Measurements from ENCODE around the gene IL1RAPL2.
"Not testable (repeated sequence)": the region's sequence is repeated elsewhere in the genome, so short reads cannot be mapped to it uniquely, and the experiment has no call there.

IL1RAPL2 gene

DNA sequence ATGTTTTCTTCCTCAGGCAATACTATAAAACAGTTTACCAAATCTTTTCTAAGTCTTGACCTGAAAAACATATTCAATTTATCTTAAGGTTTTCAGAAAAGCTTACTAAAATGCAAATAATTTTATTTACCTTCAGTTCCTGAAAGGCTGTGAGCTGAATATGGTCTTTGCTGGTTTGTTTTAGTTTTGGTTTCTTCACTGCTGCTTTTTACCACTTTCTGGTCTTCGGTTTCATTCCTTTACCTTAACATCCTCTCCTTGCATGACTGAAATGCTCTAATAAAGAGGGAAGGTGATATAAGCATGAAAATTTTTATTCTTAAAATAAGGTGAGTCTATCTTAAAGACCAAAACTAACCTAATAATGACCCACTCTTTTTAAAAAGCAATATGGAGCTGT is 1159.2 kb downstream of the IL1RAPL2 start:
- no peak for DNase-seq

DNA sequence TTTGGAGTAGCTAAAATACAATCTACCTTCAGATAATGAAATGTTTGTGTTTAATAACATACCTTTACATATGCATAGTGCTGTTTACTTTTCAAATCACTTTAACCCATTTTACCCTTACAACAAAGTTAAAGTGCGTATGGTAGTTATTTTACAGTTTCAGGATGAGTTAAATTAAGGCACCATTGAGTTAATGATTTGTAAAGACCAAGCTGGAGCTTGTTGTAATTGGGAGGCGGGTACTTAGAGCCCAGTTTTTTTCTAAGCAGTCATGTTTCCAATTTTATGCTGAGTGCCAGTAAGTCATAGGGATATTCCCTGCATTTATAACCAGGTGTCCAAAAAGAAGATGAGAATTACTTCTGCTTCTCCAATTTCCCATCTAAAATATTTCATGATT is 1172.2 kb downstream of the IL1RAPL2 start:
- DNase-seq: no peak

DNA sequence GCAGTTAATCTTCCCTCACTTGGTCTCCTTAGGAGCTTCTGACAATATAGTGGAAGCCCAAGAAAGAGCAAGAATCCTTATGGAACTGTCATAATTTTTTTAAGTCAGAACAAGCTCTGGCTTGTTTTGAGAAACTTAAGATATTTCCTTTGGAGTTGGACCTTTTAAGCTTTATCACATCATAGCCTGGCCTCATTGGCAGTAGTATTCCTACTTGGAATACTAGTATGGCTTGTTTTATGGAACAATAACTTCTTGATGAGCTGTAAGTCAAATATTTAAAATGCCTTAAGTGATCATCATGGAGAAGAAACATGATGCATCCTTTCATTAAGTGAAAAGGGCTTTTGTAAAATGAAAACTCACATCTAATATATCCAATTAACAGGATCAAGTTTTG is 1178.3 kb downstream of the IL1RAPL2 start:
- DNase-seq: no peak

DNA sequence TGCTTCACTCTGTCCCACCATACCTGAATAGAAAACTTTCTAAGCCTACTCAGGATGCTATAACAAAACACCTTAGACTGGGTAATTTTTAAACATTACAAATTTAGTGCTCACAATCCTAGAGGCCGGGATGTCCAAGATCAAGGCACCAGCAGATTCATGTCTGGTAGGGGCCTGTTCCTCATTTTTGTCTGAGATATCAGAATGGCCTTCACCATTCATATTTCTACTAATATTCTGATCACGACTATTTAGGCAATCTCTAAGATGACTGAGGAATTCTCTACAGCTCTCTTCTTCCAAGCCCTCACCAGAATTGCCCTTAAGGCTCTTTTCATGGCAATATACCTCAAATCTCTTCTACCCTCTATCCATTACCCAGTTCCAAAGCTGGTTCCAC is 1178.9 kb downstream of the IL1RAPL2 start:
- no peak for DNase-seq

DNA sequence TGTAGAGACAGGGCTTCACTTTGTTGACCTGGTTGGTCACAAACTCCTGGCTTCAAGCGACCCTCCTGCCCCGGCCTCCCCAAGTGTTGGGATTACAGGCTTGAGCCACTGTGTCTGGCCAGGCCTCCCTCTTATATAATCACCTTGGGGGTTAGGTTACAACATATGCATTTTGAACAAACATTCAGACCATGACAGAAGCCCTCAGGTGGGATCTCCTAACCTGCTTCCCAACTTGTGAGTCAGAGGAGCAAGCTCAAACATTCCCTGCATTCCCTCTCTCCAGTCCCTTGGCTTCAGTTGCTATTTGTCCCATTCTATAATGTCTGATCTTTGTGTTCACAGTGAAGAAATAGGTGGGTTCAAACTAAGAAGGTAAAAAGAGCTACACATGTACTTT is 1179.9 kb downstream of the IL1RAPL2 start:
- DNase-seq: no peak

DNA sequence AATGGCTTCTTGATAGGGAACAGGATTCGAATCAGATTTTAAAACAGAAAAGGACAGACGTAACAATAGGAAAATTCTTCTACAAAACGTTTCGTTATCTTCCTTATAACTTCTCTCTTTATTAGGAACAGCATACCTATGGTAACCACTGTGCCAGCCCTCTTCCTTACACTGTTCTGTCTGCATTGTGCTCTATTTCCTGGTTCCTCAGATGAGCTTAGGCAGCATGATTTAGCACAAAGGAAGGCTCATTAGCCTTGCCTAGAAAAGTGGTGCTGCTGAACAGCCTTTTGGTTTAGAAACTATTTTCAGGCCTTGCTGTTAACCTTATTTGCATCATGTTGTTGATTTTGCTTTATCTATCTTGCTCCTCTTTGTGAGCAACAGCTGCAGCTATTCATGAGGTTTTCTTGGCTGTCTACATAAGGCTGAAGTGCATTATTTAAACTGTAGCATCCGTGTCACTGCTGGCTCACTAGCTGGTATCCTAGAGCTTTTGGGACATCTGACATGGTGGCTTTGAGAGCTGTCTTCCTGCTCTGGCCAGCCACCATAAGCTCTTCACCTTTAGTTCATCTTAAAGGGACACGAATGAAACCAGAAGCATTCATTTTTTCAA is 1186.4 kb downstream of the IL1RAPL2 start:
- no peak for DNase-seq

DNA sequence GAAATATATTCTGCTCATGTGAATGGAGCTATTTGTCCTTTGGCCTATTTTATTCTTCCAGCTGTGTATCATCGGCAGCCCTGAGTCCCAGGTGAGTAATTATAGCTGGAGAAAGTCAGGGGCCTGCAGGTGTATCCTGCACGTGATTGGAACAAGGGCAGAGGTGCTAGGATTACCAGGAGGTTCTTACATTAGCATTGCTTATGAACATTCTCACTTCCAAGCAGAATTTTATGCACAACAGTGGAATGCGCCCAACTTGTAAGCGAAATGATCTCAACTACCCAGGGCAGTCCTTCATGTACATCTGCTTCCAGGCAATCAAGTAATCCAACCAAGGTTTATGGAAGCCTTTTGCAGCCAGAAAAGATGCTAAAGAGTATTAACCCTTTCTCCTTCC is 1187.4 kb downstream of the IL1RAPL2 start:
- DNase-seq: no peak

DNA sequence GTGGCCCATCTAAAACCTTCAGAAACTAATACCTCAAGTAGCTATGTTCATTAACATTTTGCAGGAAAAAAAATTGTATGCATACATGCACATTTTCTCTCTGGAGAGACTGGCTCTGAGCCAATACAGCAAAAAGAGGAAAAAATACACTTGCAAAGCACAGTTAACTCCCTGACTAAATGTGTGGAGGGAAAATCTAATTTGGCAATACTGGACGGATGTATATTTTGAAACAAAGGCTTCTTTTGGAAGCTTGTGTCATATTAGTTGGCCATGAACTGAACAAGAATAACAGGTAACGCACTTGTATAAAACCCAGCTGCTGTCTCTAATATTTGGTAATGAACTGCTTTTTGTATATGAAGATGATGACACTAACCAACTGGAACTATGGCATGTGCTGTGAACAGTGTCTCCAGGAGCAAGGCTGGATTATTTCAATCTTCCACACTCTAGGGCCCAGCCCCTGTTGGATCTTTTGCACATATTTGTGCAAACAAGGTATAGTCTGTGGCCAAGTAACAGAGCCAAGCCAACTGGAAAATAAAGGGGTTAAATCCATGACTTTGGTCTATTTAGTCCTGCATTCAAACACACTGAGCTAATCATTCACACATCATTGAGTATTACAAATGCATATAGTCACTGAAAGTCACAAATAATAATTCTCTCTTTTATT is 1188.4 kb downstream of the IL1RAPL2 start:
- no peak for DNase-seq

DNA sequence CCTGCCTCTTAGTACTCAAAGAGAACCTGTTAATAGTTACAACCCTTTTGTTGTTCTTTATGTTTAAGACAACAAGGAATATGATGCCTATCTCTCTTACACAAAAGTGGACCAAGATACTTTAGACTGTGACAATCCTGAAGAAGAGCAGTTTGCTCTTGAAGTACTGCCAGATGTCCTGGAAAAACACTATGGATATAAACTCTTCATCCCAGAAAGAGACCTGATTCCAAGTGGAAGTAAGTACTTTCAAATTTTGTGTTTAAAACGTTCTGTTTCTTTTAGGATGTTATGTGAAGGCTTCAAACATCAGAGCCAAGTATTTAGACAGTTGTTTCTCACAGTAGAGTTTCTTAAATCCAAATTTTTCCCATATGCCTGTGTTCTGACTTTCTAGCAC is 1189.1 kb downstream of the IL1RAPL2 start:
- DNase-seq: no peak

DNA sequence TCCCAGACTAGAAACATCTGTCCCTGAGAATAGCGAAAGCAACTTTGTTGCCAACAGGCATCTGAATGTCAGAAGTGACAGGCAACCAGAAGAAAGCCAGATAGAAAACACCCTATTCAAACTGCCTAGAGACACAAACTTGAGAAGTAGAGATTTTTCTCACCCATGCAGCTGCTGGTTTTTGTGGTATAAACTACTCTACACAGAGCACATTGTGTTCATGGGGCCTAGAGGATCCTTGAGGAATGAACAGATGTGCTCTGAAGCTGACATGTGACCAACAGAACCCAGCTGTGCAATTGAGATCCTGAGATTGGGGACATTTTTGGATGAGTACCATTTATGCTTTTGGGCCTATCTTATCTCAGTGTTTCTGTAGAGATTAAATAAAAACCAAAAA is 1192.8 kb downstream of the IL1RAPL2 start:
- no peak for DNase-seq

DNA sequence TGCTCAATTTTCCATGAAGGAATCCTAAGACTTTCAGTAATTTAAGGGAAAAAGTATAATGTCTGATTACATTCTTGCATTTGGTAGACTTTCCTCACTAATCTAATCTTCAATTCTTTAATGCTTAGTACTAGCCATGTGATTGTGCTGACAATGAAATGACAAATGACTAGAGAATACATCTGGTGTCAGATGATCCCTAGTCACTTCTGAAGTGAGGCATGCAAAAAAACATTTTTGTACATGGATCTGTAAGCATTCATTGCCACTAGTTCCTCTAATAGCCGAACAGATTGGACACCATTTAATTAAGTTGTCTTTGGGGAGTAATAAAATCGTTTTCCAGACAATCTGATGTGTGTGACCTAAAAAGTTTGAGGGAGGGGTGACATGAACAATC is 1193.6 kb downstream of the IL1RAPL2 start:
- no peak for DNase-seq

DNA sequence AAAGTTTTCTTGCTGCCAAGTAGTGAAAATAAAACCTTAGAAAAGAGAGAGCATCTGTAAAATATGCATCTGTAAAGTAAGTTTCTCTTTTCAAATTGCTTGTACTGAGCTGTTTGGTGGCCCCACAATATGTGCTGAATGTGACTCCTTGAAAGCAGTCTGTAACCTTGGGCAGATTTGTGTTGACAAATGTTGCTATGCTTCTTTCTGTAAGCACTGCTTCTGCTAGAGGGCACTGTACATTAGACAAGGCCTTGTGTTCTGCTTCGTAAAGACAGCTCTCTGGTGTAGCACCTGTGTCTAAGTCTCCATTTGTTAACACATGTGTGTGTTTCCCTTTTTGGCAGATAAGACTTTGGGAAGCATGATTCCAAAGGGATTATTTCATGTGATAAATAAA is 1199.7 kb downstream of the IL1RAPL2 start:
- DNase-seq: no peak

DNA sequence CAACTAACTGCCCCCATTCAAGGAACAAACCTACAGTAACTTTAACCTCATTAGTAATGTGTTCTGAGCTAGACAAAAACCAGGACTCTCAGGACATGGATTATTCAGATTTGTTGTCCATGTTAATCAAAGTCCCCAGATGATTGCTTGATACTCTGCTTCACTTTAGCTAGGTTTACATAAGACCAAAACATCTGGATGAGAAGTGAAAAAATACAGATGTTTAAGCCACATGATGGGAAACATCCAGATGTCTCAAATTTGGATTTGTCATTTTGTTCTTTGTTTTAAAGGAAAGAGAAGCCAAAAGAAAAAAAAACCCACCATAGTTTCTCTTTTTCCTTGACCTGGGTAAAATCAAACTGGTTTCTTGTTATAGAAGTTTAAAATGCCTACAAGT is 1207.8 kb downstream of the IL1RAPL2 start:
- no peak for DNase-seq

DNA sequence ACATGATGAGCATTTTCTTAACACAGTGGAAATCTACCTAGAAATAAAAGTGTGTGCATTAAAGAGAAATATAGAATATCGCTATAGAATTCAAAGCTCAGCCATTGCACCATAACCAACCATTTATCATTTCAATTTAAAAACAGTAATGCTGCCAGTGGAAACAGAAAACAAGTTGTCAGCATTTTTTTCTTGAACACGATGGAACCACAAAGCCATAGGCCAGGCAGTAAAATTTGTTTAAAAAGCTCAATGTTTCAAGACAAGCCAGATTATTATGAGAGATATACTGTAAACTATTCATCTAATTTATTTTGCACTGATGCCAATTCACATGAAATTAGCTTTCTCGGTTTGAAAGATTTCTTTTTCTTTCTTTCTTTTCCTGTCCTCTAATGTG is 1209.7 kb downstream of the IL1RAPL2 start:
- no peak for DNase-seq

DNA sequence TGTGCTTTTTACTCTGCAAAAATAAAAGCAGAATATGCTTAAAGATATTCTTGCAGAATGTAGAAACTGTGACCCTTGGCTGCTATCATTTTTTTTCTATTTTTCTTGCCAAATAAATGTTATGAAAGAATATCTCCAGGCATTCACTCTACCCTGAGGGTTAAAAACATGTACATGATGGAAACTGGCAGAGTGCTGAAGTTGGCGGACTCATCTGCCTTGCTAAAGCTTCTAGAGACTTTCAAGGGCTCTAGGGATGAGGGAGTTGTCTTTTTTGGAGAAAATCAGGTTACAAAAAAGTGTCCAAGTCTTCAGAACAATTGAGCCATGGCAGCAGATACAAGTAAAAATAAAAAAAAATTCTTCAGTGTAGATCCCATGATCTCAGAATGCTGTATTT is 1215.8 kb downstream of the IL1RAPL2 start:
- no peak for DNase-seq

DNA sequence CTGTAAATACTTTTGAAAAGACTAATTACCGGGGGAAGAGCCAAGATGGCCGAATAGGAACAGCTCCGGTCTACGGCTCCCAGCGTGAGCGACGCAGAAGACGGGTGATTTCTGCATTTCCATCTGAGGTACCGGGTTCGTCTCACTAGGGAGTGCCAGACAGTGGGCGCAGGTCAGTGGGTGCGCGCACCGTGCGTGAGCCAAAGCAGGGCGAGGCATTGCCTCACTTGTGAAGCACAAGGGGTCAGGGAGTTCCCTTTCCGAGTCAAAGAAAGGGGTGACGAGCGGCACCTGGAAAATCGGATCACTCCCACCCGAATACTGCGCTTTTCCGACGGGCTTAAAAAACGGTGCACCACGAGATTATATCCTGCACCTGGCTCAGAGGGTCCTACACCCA is 1230.9 kb downstream of the IL1RAPL2 start:
- DNase-seq: not testable (repeated sequence)

DNA sequence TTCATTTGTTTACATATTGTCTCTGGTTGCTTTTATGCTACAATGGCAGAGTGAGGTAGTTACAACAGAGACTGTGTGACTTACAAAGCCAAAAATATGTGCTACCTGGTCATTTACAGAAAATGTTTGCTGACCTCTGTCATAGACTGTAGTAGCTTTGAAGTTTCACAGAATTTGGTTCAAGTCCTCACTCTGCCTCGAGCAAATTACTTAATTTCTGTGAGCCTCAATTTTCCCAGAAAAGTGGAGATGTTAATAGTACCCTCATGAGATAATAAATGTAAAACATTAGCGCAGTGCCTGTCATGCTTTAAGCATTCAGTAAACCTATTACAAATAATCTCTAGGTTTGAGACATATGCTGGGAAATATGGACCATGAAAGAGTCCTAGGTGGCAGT is 1237.9 kb downstream of the IL1RAPL2 start:
- no peak for DNase-seq

DNA sequence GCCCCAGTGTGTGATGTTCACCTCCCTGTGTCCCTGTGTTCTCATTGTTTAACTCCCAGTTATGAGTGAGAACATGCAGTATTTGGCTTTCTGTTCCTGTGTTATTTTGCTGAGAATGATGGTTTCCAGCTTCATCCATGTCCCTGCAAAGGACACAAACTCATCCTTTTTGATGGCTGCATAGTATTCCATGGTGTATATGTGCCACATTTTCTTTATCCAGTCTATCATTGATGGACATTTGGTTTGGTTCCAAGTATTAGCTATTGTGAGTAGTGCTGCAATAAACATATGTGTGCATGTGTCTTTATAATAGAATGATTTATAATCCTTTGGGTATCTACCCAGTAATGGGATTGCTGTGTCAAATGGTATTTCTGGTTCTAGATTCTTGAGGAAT is 1239.7 kb downstream of the IL1RAPL2 start:
- DNase-seq: not testable (repeated sequence)

DNA sequence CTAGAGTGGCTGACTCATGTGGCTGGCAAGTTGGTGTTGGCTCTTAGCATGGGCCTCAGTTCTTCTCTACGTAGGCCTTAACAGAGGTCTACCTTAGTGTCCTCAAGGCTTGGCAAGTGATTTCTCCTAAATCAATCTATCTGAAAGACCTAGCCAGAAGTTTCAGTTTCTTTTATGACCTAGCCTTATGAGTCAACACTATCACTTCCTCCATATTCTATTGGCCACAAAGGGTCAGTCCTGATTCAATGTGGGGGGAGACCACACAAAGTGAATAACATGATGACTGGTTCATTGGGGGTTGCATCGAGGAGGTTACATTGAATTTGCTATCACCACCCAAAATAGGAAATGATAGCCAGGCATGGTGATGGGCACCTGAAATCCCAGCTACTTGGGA is 1250.5 kb downstream of the IL1RAPL2 start:
- DNase-seq: no peak

Measured in GOT3 (cell line).